Keratinocyte (primary cell): Measurements from ENCODE around the gene RBM15. TPM values are rescaled to one million over a fixed set of nuclear protein-coding genes. Genes with fewer than 3 reads are reported as not detected.

Experiments used
- DNase-seq: peaks from one replicate; pipeline ENCODE4 v3.0.0-alpha.2; 2011; ENCODE audit warnings: low read depth, missing footprints, low spot score
- FAIRE-seq: peaks from 2 replicates; lab custom pipeline; 2011; peaks lifted over from hg19 to GRCh38; lab: Jason Lieb, UNC
- H2AFZ ChIP-seq: 2 replicates; pipeline ENCODE4 v1.6.0; 2012; ENCODE audit warnings: low read length, control low read depth, inconsistent platforms; ENCODE audit not compliant: control insufficient read depth
- H3K27ac ChIP-seq: 2 replicates; pipeline ENCODE4 v1.5.1; 2011; ENCODE audit warnings: low read length; ENCODE audit not compliant: control insufficient read depth, insufficient read depth
- H3K27me3 ChIP-seq: 3 replicates; pipeline ENCODE4 v1.6.0; 2011; ENCODE audit warnings: low read length; ENCODE audit not compliant: control insufficient read depth, insufficient read depth; ENCODE audit errors: extremely low read depth
- H3K36me3 ChIP-seq, 2 experiments: 2 replicates in 1 of 2; 3 replicates in 1 of 2; pipeline ENCODE4 v1.5.1; 2011; ENCODE audit warnings: low read length in 2 of 2, mild to moderate bottlenecking in 1 of 2; ENCODE audit not compliant: control insufficient read depth in 2 of 2, insufficient read depth in 2 of 2; ENCODE audit errors: extremely low read depth in 1 of 2
- H3K4me1 ChIP-seq: 3 replicates; pipeline ENCODE4 v1.5.1; 2011; ENCODE audit warnings: low read length; ENCODE audit not compliant: control insufficient read depth, insufficient read depth; ENCODE audit errors: extremely low read depth
- H3K4me2 ChIP-seq: 3 replicates; pipeline ENCODE4 v1.6.0; 2011; ENCODE audit warnings: low read depth, low read length; ENCODE audit not compliant: control insufficient read depth, insufficient read depth; ENCODE audit errors: extremely low read depth
- H3K4me3 ChIP-seq, 3 experiments: fragments of 200-600 bp in 1 of 3; sonication (generic) in 1 of 3; 2 replicates in 2 of 3; 3 replicates in 1 of 3; pipeline ENCODE4 v1.5.1; 2011 to 2016; ENCODE audit warnings: low read length in 3 of 3, mild to moderate bottlenecking in 3 of 3, control low read depth in 2 of 3, inconsistent platforms in 1 of 3, low read depth in 1 of 3, mixed read lengths in 1 of 3, mixed run types in 1 of 3, moderate library complexity in 1 of 3; ENCODE audit not compliant: control insufficient read depth in 2 of 3, insufficient read depth in 2 of 3; ENCODE audit errors: extremely low read depth in 1 of 3
- H3K79me2 ChIP-seq: 2 replicates; pipeline ENCODE4 v1.6.0; 2012; ENCODE audit warnings: low read length; ENCODE audit not compliant: control insufficient read depth, insufficient read depth
- H3K9ac ChIP-seq: 3 replicates; pipeline ENCODE4 v1.6.0; 2011; ENCODE audit warnings: low read length; ENCODE audit not compliant: control insufficient read depth, insufficient read depth; ENCODE audit errors: extremely low read depth
- H3K9me1 ChIP-seq: 3 replicates; pipeline ENCODE4 v1.6.0; 2011; ENCODE audit warnings: low read length; ENCODE audit not compliant: control insufficient read depth, insufficient read depth; ENCODE audit errors: extremely low read depth
- H3K9me3 ChIP-seq: 2 replicates; pipeline ENCODE4 v1.5.1; 2012; ENCODE audit warnings: low read depth, low read length; ENCODE audit not compliant: control insufficient read depth
- H4K20me1 ChIP-seq: 3 replicates; pipeline ENCODE4 v1.6.0; 2011; ENCODE audit warnings: low read length; ENCODE audit not compliant: control insufficient read depth, insufficient read depth; ENCODE audit errors: extremely low read depth
- CTCF ChIP-seq, 3 experiments: IDR thresholded peaks in 1 of 3; conservative IDR thresholded peaks in 1 of 3; optimal IDR thresholded peaks in 1 of 3; 2 replicates in 2 of 3; 3 replicates in 1 of 3; pipeline versions ENCODE3 to v1.5.1; 2011; ENCODE audit warnings: low read length in 3 of 3, mild to moderate bottlenecking in 3 of 3, moderate library complexity in 2 of 3, control low read depth in 1 of 3, inconsistent platforms in 1 of 3; ENCODE audit not compliant: insufficient read depth in 2 of 3; ENCODE audit errors: extremely low read depth in 1 of 3
- EZH2 ChIP-seq: IDR thresholded peaks from one replicate; pipeline ENCODE4 v1.6.1; 2012; ENCODE audit warnings: inconsistent platforms, mild to moderate bottlenecking, low read length, moderate library complexity
- dilution Hi-C: fragments of 300-500 bp; cut with MboI; formaldehyde crosslinking; loops from one replicate; pipeline ENCODE4 v1.7.0; 2020; ENCODE audit warnings: low sequenced_read_pairs; ENCODE audit not compliant: extremely low pct_ligation_motif_present
- polyA plus RNA-seq, 5 experiments: library from polyadenylated mRNA; depleted of rRNA in 3 of 5; stranded (reverse) in 3 of 5; stranded (forward) in 1 of 5; unstranded in 1 of 5; fragments of >200 nt; gene quantifications; 1 replicate in 1 of 5; 2 replicates in 3 of 5; 3 replicates in 1 of 5; pipeline versions ENCODE4 v1.2.1 to v1.2.3, GENCODE V29; 2011 to 2012; ENCODE audit warnings: missing spikeins in 2 of 5, low read depth in 1 of 5, low replicate concordance in 1 of 5

RBM15 gene
- polyA plus RNA-seq, 1 donor (not counting 4 experiments of a cell fraction or from before 2014, with no cell fraction given), result 10.0 TPM

- FAIRE-seq (no peak), DNase-seq (no peak)
- no peaks in the 10 kb centered on the region for H3K9me1 ChIP-seq
- H4K20me1 ChIP-seq, result no peaks in the 10 kb centered on the region
- H3K79me2 ChIP-seq, result no peaks in the 10 kb centered on the region
- no peak overlapping the region for H2AFZ ChIP-seq
- H3K27ac ChIP-seq, result no peak overlapping the region
- no peaks in the 10 kb centered on the region for H3K9me3 ChIP-seq
- TF ChIP-seq CTCF (optimal IDR thresholded peaks at IDR 0.05 in 1 of 3, IDR thresholded peaks at IDR 0.05 in 1 of 3, conservative IDR thresholded peaks at IDR 0.05 in 1 of 3; ENCODE audit: extremely low read depth in 1 of 3, insufficient read depth in 2 of 3, low read length in 3 of 3) (no peak), EZH2 (no peak)
- H3K4me3 ChIP-seq, result no peak overlapping the region
- dilution Hi-C loops, result no loop called here
- H3K9ac ChIP-seq, result no peak overlapping the region
- H3K27me3 ChIP-seq, result no peaks in the 10 kb centered on the region
- H3K36me3 ChIP-seq, result no peaks in the 10 kb centered on the region
- no peak overlapping the region for H3K4me2 ChIP-seq
- H3K4me1 ChIP-seq, result no peaks in the 10 kb centered on the region
Measured at GRCh38 chr1:110318046-110318445, 21.1 kb upstream of the RBM15 start.

- dilution Hi-C loops, result no loop called here
Measured at GRCh38 chr1:110319332-110320167, 19.6 kb upstream of the RBM15 start.

More at GRCh38 chr1:110319332-110320167, 19.6 kb upstream of the RBM15 start:
- Histone ChIP-seq H4K20me1 (no peaks in the 10 kb centered on the region), H3K27ac (no peak overlapping the region), H3K4me1 (no peaks in the 10 kb centered on the region), H3K79me2 (no peaks in the 10 kb centered on the region), H3K4me3 (no peak overlapping the region), H3K9me1 (no peaks in the 10 kb centered on the region), H3K9me3 (no peaks in the 10 kb centered on the region), H3K36me3 (no peaks in the 10 kb centered on the region), H3K4me2 (no peak overlapping the region), H3K27me3 (no peaks in the 10 kb centered on the region), H3K9ac (no peak overlapping the region), H2AFZ (no peak overlapping the region)
- no peak for TF ChIP-seq CTCF (optimal IDR thresholded peaks at IDR 0.05 in 1 of 3, IDR thresholded peaks at IDR 0.05 in 1 of 3, conservative IDR thresholded peaks at IDR 0.05 in 1 of 3; ENCODE audit: extremely low read depth in 1 of 3, insufficient read depth in 2 of 3, low read length in 3 of 3)
- TF ChIP-seq EZH2, result no peak
- DNase-seq, result no peak
- no peak for FAIRE-seq
